Stimulated activated CD4-positive, alpha-beta T cell treated with anti-CD3 and anti-CD28 coated beads, TNF-alpha, amount 100 ng/mL, for 4 hours (primary cell): Measurements from ENCODE around the gene SMCO2.

ENCODE experiments used
- DNase-seq, 3 experiments: peaks; one replicate each; pipeline ENCODE4 v3.0.0-alpha.2; 2020; ENCODE audit warnings: low read depth in 3 of 3

The SMCO2 gene

GRCh38 chr12:27446436-27446835 lies at the start of gene SMCO2:
Gene SMCO2, plus strand, starts transcription at chr12:27446736. Its CDS starts 23,896 bp downstream, at chr12:27470632.
- DNase-seq, result no peak

GRCh38 chr12:27398466-27398865 lies 48.1 kb upstream of the SMCO2 start:
- no peak for DNase-seq

GRCh38 chr12:27399074-27399473 lies 47.5 kb upstream of the SMCO2 start:
- no peak for DNase-seq

- no peak for DNase-seq
These were observed 45.6 kb upstream of the SMCO2 start for GRCh38 chr12:27400856-27401354.

GRCh38 chr12:27412047-27412446 lies 34.5 kb upstream of the SMCO2 start:
- DNase-seq, result no peak

GRCh38 chr12:27422697-27423096 lies 23.8 kb upstream of the SMCO2 start:
- DNase-seq, result no peak

GRCh38 chr12:27424631-27425230 lies 21.8 kb upstream of the SMCO2 start:
- DNase-seq, result no peak

- no peak for DNase-seq
These were observed 21.2 kb upstream of the SMCO2 start for GRCh38 chr12:27425306-27425705.

GRCh38 chr12:27426743-27427487 lies 19.6 kb upstream of the SMCO2 start:
- DNase-seq, result no peak

- no peak for DNase-seq
These were observed 18.7 kb upstream of the SMCO2 start for GRCh38 chr12:27427824-27428223.

GRCh38 chr12:27428466-27428865 lies 18.1 kb upstream of the SMCO2 start:
- DNase-seq, result no peak

- DNase-seq, result no peak
These were observed 16.9 kb upstream of the SMCO2 start for GRCh38 chr12:27429606-27430005.

GRCh38 chr12:27431185-27431584 lies 15.4 kb upstream of the SMCO2 start:
- DNase-seq, result no peak

GRCh38 chr12:27434673-27435565 lies 11.6 kb upstream of the SMCO2 start:
- no peak for DNase-seq

- no peak for DNase-seq
These were observed 10.5 kb upstream of the SMCO2 start for GRCh38 chr12:27436029-27436428.

GRCh38 chr12:27436768-27437167 lies 9.8 kb upstream of the SMCO2 start:
- DNase-seq, result no peak

- no peak for DNase-seq
These were observed 8.7 kb upstream of the SMCO2 start for GRCh38 chr12:27437839-27438238.

- DNase-seq, result no peak
These were observed 1.2 kb downstream of the SMCO2 start for GRCh38 chr12:27447761-27448160.

GRCh38 chr12:27449026-27449425 lies 2.5 kb downstream of the SMCO2 start:
- no peak for DNase-seq

GRCh38 chr12:27449893-27450534 lies 3.5 kb downstream of the SMCO2 start:
- DNase-seq, result no peak

GRCh38 chr12:27451036-27451825 lies 4.7 kb downstream of the SMCO2 start:
- no peak for DNase-seq
